ENCODE results near the gene ACIN1. TPM values are rescaled to one million over a fixed set of nuclear protein-coding genes. Genes with fewer than 3 reads are reported as not detected.

Gene ACIN1
- total and polyA plus RNA-seq, 9 of the 15 experiments (the other 6 are each of a cell fraction or from before 2014, with no cell fraction given), result 5.0 to 196 (median 129) TPM

DNA sequence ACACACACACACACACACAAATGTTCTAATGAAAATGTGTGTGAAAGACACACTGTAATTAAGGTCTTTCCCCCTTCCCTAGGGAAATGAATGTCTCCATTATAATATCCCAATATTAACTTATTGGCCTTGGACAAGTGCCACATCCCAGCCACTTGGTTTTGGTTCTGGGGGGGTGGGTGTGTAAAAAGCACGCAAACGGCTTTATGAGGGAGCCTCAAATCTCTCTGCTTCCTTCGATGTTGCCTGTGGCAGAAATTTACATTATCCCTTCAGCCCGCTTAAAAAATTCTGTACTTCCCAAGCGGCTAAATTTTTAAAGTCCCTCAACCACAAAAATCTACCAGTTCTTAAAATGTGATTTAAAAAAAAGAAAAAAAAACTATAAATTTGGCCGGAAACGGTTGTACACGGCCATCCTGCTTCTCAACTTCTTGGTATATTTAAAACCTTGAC is 85.4 kb downstream of the ACIN1 start (continued):
- no peak for TF ChIP-seq NEUROD1 (IDR thresholded peaks at IDR 0.05; ENCODE audit: borderline replicate concordance, low read depth, low read length, partially characterized antibody)
- TF ChIP-seq U2AF2 (optimal IDR thresholded peaks at IDR 0.05; ENCODE audit: low read depth, low read length), result no peak
- no peak for TF ChIP-seq FOXK1 (CRISPR knock-in tag; IDR thresholded peaks at IDR 0.05; ENCODE audit: borderline replicate concordance)
- no peak; a peak in 1 of 4 replicates for TF ChIP-seq ARNT (IDR thresholded peaks at IDR 0.05)
- 0 out of 2 replicates have a peak, but pooled peaks have one; percentile 10 for TF ChIP-seq NCOA1 (IDR thresholded peaks at IDR 0.05; ENCODE audit: low read depth)
- no peak for TF ChIP-seq MEF2A (IDR thresholded peaks at IDR 0.05; ENCODE audit: control insufficient read depth, low read depth, low read length)
- no peak for TF ChIP-seq STAT5B (CRISPR knock-in tag; IDR thresholded peaks at IDR 0.05)
- TF ChIP-seq HLTF (IDR thresholded peaks at IDR 0.05), result no peak
- TF ChIP-seq GTF2F1 (IDR thresholded peaks at IDR 0.05; ENCODE audit: low read depth, low read length), result no peak
- no peak for TF ChIP-seq BCOR (IDR thresholded peaks at IDR 0.05)
- no peak for TF ChIP-seq ZNF408 (CRISPR knock-in tag; IDR thresholded peaks at IDR 0.05; ENCODE audit: low read depth)
- TF ChIP-seq ZNF431 (CRISPR knock-in tag; IDR thresholded peaks at IDR 0.05), result no peak
- no peak for TF ChIP-seq TAF7 (tag; IDR thresholded peaks at IDR 0.05)
- no peak for TF ChIP-seq PTRF (tag; IDR thresholded peaks at IDR 0.05)
- TF ChIP-seq, protein P1, sequence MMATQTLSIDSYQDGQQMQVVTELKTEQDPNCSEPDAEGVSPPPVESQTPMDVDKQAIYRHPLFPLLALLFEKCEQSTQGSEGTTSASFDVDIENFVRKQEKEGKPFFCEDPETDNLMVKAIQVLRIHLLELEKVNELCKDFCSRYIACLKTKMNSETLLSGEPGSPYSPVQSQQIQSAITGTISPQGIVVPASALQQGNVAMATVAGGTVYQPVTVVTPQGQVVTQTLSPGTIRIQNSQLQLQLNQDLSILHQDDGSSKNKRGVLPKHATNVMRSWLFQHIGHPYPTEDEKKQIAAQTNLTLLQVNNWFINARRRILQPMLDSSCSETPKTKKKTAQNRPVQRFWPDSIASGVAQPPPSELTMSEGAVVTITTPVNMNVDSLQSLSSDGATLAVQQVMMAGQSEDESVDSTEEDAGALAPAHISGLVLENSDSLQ (IDR thresholded peaks at IDR 0.05), result no peak
- TF ChIP-seq, protein P2, sequence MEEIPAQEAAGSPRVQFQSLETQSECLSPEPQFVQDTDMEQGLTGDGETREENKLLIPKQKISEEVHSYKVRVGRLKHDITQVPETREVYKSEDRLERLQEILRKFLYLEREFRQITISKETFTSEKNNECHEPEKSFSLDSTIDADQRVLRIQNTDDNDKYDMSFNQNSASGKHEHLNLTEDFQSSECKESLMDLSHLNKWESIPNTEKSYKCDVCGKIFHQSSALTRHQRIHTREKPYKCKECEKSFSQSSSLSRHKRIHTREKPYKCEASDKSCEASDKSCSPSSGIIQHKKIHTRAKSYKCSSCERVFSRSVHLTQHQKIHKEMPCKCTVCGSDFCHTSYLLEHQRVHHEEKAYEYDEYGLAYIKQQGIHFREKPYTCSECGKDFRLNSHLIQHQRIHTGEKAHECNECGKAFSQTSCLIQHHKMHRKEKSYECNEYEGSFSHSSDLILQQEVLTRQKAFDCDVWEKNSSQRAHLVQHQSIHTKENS (CRISPR knock-in tag; IDR thresholded peaks at IDR 0.05), result no peak
- TF ChIP-seq ZFX (CRISPR knock-in tag; IDR thresholded peaks at IDR 0.05), result no peak
- no peak for TF ChIP-seq HOXB6 (CRISPR knock-in tag; IDR thresholded peaks at IDR 0.05; ENCODE audit: borderline replicate concordance)
- no peak for TF ChIP-seq FUS (optimal IDR thresholded peaks at IDR 0.05; ENCODE audit: low read depth, low read length)
- TF ChIP-seq, protein P3, sequence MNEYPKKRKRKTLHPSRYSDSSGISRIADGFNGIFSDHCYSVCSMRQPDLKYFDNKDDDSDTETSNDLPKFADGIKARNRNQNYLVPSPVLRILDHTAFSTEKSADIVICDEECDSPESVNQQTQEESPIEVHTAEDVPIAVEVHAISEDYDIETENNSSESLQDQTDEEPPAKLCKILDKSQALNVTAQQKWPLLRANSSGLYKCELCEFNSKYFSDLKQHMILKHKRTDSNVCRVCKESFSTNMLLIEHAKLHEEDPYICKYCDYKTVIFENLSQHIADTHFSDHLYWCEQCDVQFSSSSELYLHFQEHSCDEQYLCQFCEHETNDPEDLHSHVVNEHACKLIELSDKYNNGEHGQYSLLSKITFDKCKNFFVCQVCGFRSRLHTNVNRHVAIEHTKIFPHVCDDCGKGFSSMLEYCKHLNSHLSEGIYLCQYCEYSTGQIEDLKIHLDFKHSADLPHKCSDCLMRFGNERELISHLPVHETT (CRISPR knock-in tag; conservative IDR thresholded peaks at IDR 0.05 in 1 of 2, IDR thresholded peaks at IDR 0.05 in 1 of 2), result peak in 1 of 2 experiments; percentile 26; a peak in 2 of 4 replicates
- 0 out of 2 replicates have a peak, but pooled peaks have one; percentile 13 for TF ChIP-seq FOSL1 (tag; conservative IDR thresholded peaks at IDR 0.05)

Data from K562 (cell line).